HG03095 (cell line): Measurements from ENCODE around the gene ZNF831.

Experiments
- ATAC-seq: cut with Tn5 transposase; IDR thresholded peaks from one replicate; pipeline ENCODE4 v1.9.1; 2021; ENCODE audit warnings: moderate library complexity; ENCODE audit not compliant: unreplicated experiment

The ZNF831 gene

GRCh38 chr20:59139998-59140397 is 23.6 kb upstream of the ZNF831 start:
- ATAC-seq = no peak

- no peak for ATAC-seq
These were observed 21.6 kb upstream of the ZNF831 start for GRCh38 chr20:59141818-59142581.

- ATAC-seq = no peak
These were observed 20.3 kb upstream of the ZNF831 start for GRCh38 chr20:59143326-59143725.

- ATAC-seq = no peak
These were observed 19.3 kb upstream of the ZNF831 start for GRCh38 chr20:59144179-59144830.

GRCh38 chr20:59144831-59145196 is 18.8 kb upstream of the ZNF831 start:
- ATAC-seq = no peak

DNA sequence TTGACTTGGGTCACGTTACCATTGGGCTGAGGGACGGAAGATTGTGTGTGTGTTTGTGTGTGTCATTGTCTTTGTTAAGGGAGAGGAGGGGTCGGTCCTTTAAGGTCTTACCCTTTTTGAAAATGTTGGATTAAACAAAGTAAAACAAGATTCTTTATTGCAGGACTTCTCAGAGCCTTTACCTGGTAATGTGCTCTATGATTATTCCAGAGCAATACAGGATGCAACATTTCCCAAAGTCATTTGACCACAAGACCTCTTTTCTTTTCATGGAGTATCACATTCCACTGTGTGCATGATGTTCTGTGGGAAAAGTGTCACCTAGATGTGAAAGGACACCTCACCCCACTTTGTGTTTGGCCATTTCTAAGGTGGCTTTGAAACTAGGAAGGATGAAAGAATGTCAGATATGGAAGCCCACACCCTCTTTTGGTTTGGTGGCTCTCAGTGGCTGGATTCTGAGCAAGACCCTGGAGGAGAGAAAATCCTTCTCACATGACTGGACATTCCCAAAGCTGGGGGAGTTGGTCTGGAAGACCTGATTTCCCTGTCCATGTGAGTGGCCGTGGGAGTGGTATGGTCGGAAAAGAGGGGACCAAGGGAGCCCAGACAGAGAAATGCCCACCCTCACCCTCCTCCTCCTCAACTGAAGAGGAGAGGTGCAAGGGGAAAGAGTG is 18.2 kb upstream of the ZNF831 start:
- ATAC-seq = no peak

- no peak for ATAC-seq
These were observed 17.5 kb upstream of the ZNF831 start for GRCh38 chr20:59145924-59146779.

DNA sequence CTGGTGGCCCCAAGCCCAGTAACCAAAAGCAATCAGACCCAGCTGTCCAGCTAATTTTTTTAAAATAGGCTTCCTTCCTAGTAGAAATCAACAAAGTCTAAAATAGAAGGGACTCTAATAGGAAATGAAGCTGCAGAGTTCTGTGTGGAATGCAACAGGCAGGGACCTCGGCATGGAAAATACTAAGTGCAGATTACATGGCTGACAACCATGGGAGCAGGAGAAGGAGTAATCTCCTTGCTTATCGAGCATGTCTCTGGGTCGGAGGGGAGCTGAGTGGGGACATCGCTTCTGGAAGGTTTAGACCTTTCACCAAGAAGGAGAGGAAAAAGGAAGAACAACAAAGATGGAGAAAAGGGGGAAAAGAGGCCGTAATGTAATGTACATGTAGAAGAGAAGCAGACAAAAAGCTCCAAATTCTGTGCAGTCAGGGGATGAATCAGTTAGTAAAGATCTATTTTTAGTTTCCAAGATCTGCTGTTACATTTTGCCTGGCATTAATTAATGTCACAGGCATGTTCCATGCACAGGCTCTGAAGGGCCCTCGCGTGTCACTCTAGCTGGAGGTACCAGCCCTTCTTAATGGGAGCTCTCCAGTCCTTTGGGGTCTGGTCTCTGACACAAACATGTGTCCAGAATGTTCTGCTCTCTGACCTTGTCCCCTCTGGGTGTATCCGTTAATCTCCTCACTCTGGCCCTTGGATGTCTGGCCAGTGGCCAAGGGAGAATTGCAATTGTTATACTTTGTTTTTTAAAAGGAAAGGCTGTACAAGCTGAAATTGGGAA is 16.6 kb upstream of the ZNF831 start:
- no peak for ATAC-seq

GRCh38 chr20:59147586-59147985 is 16.0 kb upstream of the ZNF831 start:
- ATAC-seq = no peak

DNA sequence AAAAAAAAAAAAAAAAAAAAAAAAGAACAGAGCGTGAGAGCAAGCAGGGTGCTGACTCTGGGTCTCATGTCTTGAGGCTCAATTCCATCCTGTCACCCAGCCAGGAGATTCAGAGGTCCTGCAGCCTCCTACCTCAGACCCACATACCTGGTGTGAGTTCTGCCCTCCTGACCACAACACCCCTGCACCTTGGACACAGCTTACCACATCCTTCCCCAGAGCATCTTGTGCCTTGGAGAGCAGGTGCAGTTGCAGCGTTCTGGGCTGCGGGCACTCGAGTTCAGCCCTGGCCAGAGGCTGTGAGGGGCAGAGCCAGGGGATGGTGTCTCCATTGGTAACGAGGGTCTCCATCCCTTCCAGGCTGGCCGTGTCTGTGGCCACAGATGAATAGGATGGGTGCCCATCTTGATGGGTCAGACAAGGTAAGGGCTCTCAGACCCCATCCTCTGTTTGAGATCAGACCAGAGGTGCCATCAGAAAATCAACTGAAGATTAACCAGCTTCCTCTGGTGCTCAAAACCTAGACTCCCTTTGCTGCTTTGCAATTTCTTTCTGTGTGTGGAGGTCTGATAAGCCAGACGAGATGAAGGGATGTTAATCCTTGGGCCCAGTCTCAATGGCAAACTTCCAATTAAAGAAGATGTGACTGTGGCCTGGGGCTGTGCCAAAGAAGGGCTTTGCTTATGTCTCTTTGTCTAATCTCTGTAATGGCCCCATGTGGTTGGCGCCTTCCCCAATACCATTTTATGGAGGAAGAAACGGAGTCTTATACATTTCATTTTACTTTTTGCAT is 14.7 kb upstream of the ZNF831 start:
- no peak for ATAC-seq

DNA sequence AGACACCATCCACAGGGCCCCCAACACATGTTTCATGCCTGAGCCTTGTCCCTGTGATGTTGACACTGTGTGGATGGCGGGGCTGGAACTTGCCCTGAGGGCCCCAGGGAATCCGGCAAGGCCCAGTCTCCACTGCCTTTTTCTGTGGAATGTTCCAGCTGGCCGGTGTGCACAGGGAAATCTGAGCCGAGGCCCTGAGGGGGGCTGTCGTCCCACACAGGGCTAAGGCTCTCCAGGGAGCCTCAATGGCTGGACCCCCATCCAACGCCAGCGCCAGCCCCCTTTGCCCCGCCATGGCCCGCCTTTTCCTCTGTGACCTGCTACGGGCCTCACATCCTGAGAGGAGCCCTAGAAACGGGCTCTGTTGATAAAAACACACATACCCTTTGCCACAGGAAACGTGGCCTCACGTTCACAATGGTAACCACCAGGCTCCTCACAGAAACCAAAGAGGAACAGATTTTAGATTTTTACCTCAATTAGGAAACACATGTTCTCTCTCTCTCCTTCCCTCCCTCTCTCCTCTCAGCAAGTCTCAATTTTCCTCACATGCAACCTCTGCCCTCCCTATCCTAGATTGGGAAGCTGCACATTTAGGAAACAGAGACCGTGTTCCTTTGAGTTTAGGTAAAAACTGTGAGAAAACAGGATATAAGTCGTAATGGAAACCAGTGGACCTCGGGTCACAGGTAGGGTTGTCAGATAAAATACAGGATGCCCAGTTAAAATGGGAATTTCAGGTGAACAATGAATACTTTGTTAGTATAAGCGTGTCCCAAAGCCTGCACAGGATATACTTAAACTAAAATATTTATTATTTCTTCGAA is 13.7 kb upstream of the ZNF831 start:
- ATAC-seq = no peak

GRCh38 chr20:59150821-59151251 is 12.8 kb upstream of the ZNF831 start:
- no peak for ATAC-seq

GRCh38 chr20:59151391-59151790 is 12.2 kb upstream of the ZNF831 start:
- no peak for ATAC-seq

- ATAC-seq = no peak
These were observed 11.8 kb upstream of the ZNF831 start for GRCh38 chr20:59151820-59152219.

- no peak for ATAC-seq
These were observed 10.9 kb upstream of the ZNF831 start for GRCh38 chr20:59152559-59153354.

DNA sequence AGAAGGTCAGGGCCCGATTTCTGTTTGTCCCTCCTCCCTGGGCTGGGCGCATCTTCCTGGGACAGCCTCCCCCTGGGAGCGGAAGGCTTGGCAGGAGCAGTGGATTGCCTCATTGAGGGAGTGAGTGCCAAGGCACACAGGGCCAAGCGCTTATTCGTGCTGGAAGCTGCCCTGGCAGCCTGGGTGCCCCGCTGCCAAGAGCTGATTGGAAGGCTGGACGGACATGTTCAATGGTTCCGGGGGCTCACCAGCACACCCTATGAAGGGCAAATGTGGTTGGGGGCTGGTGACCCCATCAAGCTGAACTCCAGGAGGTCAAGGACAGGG is 10.3 kb upstream of the ZNF831 start:
- ATAC-seq = no peak

DNA sequence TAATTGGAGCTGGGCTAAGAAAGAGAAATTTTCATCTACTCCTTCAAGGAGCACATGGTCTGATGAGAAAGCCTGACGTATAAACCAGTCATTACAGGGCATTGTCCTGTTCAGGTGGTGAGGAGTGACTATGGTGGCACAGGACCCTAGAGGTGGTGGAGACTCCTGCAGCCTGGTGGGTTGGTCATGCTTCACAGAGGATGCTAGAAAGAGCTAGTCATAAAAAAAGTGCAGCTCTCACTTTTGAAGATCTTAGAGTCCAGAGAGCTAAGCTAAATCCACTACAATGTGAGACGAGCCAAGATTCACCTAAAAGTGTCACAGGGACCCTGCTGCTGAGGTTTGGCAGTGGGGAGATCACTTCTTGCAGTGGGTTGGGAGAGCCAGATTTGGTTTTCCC is 9.8 kb upstream of the ZNF831 start:
- no peak for ATAC-seq
